ENCODE data around the gene MOBP. TPM values are rescaled to one million over a fixed set of nuclear protein-coding genes. Genes with fewer than 3 reads are reported as not detected.

Gene MOBP
- total and polyA plus RNA-seq, 2 donors from 2014 or later = 0.16 TPM; not detected in 1

GRCh38 chr3:39541442-39541841, 74.0 kb downstream of the MOBP start:
- H3K9me3 ChIP-seq (ENCODE audit: control insufficient read depth in 2 of 3, insufficient read depth in 1 of 3, low read length in 3 of 3) = no peaks in the 10 kb centered on the region
- no peak overlapping the region for H3K4me3 ChIP-seq (ENCODE audit: low read length in 3 of 3)
- no peak overlapping the region for H3K9ac ChIP-seq (ENCODE audit: low read length in 3 of 3)
- no peak for DNase-seq
- no peak overlapping the region for H3K27ac ChIP-seq (ENCODE audit: low read depth in 2 of 2, low read length in 2 of 2)
- no peak for TF ChIP-seq CTCF (IDR thresholded peaks at IDR 0.05; ENCODE audit: borderline replicate concordance, extremely low read depth, insufficient read depth)
- no peaks in the 10 kb centered on the region for H3K4me1 ChIP-seq (ENCODE audit: control insufficient read depth in 2 of 3, insufficient read depth in 2 of 3, low read depth in 1 of 3, low read length in 3 of 3)
- FAIRE-seq = no peak
- intact Hi-C loops (cut with DNase I) = no loop called here
- no peaks in the 10 kb centered on the region for H3K27me3 ChIP-seq (ENCODE audit: control insufficient read depth, insufficient read depth, low read length)
- no peaks in the 10 kb centered on the region for H3K36me3 ChIP-seq (ENCODE audit: control insufficient read depth in 2 of 3, insufficient read depth in 3 of 3, low read length in 3 of 3)

- Histone ChIP-seq H3K36me3 (ENCODE audit: control insufficient read depth in 2 of 3, insufficient read depth in 3 of 3, low read length in 3 of 3) (no peaks in the 10 kb centered on the region), H3K9ac (ENCODE audit: low read length in 3 of 3) (no peak overlapping the region), H3K4me1 (ENCODE audit: control insufficient read depth in 2 of 3, insufficient read depth in 2 of 3, low read depth in 1 of 3, low read length in 3 of 3) (no peaks in the 10 kb centered on the region), H3K27me3 (ENCODE audit: control insufficient read depth, insufficient read depth, low read length) (no peaks in the 10 kb centered on the region), H3K4me3 (ENCODE audit: low read length in 3 of 3) (peak overlapping the region in 1 of 3 donors; percentile 37), H3K9me3 (ENCODE audit: control insufficient read depth in 2 of 3, insufficient read depth in 1 of 3, low read length in 3 of 3) (no peaks in the 10 kb centered on the region), H3K27ac (ENCODE audit: low read depth in 2 of 2, low read length in 2 of 2) (no peak overlapping the region)
- intact Hi-C loops (cut with DNase I) = no loop called here
- peak; percentile 32 for TF ChIP-seq CTCF (IDR thresholded peaks at IDR 0.05; ENCODE audit: borderline replicate concordance, extremely low read depth, insufficient read depth)
- peak; percentile 75 for FAIRE-seq
- peak in 2 of 5 donors; percentile 26 to 38 for DNase-seq
These were observed 74.4 kb downstream of the MOBP start for GRCh38 chr3:39541917-39542329.

DNA sequence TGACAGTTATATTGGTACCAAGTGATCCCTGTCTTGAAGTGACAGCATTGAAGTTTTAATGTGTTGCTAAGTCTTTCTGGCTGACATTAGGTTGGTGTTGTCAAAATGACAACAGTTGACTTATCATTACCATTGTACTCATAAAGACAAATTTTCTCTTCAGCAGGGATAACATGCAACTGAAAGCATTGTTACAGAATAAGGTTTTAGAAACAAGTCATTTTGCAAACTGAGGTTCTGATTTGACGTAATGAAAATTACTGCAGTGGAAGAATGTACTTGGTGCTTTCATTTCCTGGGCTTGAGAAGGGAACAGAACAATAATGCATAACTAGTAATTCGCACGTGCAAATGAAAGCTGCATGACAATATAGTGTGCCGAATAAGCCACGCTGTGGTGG, 75.1 kb downstream of the MOBP start:
- Histone ChIP-seq H3K36me3 (ENCODE audit: control insufficient read depth in 2 of 3, insufficient read depth in 3 of 3, low read length in 3 of 3) (no peaks in the 10 kb centered on the region), H3K4me3 (ENCODE audit: low read length in 3 of 3) (no peak overlapping the region), H3K27me3 (ENCODE audit: control insufficient read depth, insufficient read depth, low read length) (no peaks in the 10 kb centered on the region), H3K9me3 (ENCODE audit: control insufficient read depth in 2 of 3, insufficient read depth in 1 of 3, low read length in 3 of 3) (no peaks in the 10 kb centered on the region), H3K27ac (ENCODE audit: low read depth in 2 of 2, low read length in 2 of 2) (no peak overlapping the region), H3K9ac (ENCODE audit: low read length in 3 of 3) (no peak overlapping the region), H3K4me1 (ENCODE audit: control insufficient read depth in 2 of 3, insufficient read depth in 2 of 3, low read depth in 1 of 3, low read length in 3 of 3) (no peaks in the 10 kb centered on the region)
- intact Hi-C loops (cut with DNase I) = no loop called here
- no peak for TF ChIP-seq CTCF (IDR thresholded peaks at IDR 0.05; ENCODE audit: borderline replicate concordance, extremely low read depth, insufficient read depth)
- no peak for FAIRE-seq
- DNase-seq = no peak

DNA sequence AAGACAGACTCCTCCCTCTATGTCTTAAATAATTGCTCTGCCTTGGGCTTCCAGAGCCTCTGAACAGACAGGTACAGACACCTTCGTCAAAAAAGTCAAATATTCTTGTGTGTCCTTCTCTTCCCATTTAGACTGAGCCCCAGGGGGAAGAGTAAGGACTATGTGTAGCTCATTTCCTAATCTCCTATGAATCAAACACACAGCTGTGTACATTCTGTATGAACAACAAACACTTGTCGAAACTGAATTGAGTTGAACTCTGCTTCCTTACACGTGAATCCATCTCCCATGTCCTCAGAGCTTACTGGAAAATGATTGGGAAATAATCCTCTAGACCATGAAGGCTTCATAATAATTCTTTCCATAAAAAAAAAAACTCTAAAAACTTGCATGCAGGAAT, 80.8 kb downstream of the MOBP start:
- no peak for TF ChIP-seq CTCF (IDR thresholded peaks at IDR 0.05; ENCODE audit: borderline replicate concordance, extremely low read depth, insufficient read depth)
- no peaks in the 10 kb centered on the region for H3K27me3 ChIP-seq (ENCODE audit: control insufficient read depth, insufficient read depth, low read length)
- no peak for FAIRE-seq
- H3K9me3 ChIP-seq (ENCODE audit: control insufficient read depth in 2 of 3, insufficient read depth in 1 of 3, low read length in 3 of 3) = no peaks in the 10 kb centered on the region
- intact Hi-C loops (cut with DNase I) = no loop called here
- H3K27ac ChIP-seq (ENCODE audit: low read depth in 2 of 2, low read length in 2 of 2) = no peak overlapping the region
- DNase-seq = no peak
- H3K9ac ChIP-seq (ENCODE audit: low read length in 3 of 3) = no peak overlapping the region
- no peaks in the 10 kb centered on the region for H3K4me1 ChIP-seq (ENCODE audit: control insufficient read depth in 2 of 3, insufficient read depth in 2 of 3, low read depth in 1 of 3, low read length in 3 of 3)
- no peaks in the 10 kb centered on the region for H3K36me3 ChIP-seq (ENCODE audit: control insufficient read depth in 2 of 3, insufficient read depth in 3 of 3, low read length in 3 of 3)
- no peak overlapping the region for H3K4me3 ChIP-seq (ENCODE audit: low read length in 3 of 3)
